ENCODE results near the gene COMP.
"Not testable (repeated sequence)": the region's sequence is repeated elsewhere in the genome, so short reads cannot be mapped to it uniquely, and the experiment has no call there.

The COMP gene

DNA sequence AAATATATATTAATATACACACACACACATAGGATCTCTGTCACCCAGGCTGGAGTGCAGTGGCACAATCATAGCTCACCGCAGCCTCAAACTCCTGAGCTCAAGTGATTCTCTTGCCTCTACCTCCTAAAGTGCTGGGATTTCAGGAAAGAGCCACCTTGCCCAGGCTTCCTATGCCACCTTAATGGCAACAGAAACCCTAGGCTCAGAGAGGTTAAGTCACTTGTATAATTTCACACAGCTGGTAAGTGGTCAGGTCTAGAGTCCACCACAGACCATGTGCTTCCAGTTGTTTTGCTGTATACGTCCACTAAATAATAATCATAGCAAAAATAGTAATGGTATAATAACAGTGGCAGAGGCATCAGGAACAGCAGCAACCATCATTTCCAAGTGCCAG is 39.4 kb upstream of the COMP start:
- Histone ChIP-seq H3K79me2 (ENCODE audit: control insufficient read depth, insufficient read depth, low read length, unreplicated experiment) (peaks cover 37% of the 10 kb centered on the region), H3K27ac (ENCODE audit: low read depth, low read length) (no peak overlapping the region), H2AFZ (ENCODE audit: low read length, unreplicated experiment) (no peak overlapping the region), H3K4me3 (ENCODE audit: low read depth, low read length) (no peak overlapping the region), H3K36me3 (ENCODE audit: insufficient read depth, low read length) (no peaks in the 10 kb centered on the region), H3K4me1 (ENCODE audit: control insufficient read depth, insufficient read depth, low read length, unreplicated experiment) (peaks cover 12% of the 10 kb centered on the region), H3K27me3 (ENCODE audit: insufficient read depth, low read length) (no peaks in the 10 kb centered on the region)

DNA sequence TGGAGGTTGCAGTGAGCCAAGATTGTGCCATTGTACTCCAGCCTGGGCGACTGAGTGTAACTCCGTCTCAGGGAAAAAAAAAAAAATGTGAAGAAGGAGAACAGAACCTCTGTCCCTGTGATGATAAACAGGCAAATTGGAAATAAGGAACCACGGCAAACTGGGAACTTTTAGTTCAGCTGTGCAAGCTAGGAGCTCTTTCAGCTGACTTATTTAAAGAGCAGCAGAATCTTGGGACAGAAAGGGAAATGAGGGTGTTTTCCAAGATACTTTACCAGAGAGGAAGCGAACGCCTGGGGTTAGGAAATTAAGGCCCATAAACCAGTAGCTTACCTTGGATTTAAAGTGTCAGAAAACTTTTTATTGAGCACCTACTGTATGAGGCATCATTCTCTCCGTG is 37.7 kb upstream of the COMP start:
- H3K4me1 ChIP-seq (ENCODE audit: control insufficient read depth, insufficient read depth, low read length, unreplicated experiment), result peaks cover 3% of the 10 kb centered on the region
- H3K79me2 ChIP-seq (ENCODE audit: control insufficient read depth, insufficient read depth, low read length, unreplicated experiment), result peaks cover 20% of the 10 kb centered on the region
- H3K4me3 ChIP-seq (ENCODE audit: low read depth, low read length), result no peak overlapping the region
- H2AFZ ChIP-seq (ENCODE audit: low read length, unreplicated experiment), result no peak overlapping the region
- H3K27me3 ChIP-seq (ENCODE audit: insufficient read depth, low read length), result no peaks in the 10 kb centered on the region
- no peak overlapping the region for H3K27ac ChIP-seq (ENCODE audit: low read depth, low read length)
- no peaks in the 10 kb centered on the region for H3K36me3 ChIP-seq (ENCODE audit: insufficient read depth, low read length)

DNA sequence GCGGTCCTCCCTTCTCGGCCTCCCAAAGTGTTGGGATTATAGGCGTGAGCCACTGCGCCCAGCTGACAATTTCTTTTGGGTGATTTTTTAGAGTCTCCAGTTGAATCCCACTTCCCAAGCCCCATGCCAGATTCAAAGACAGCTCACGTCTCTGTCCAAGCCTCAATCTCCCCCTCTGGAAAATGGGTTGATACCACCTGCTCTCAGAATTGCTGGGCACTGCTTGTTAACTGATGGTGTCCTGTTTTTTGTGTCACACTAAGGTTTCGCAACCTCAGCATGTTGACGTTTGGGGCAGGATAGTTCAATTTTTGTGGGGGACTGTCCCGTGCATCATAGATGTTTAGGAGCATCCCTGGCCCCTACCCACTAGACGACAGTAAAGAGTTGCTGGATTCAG is 26.5 kb upstream of the COMP start:
- Histone ChIP-seq H3K79me2 (ENCODE audit: control insufficient read depth, insufficient read depth, low read length, unreplicated experiment) (no peaks in the 10 kb centered on the region), H3K4me3 (ENCODE audit: low read depth, low read length) (no peak overlapping the region), H3K27me3 (ENCODE audit: insufficient read depth, low read length) (no peaks in the 10 kb centered on the region), H2AFZ (ENCODE audit: low read length, unreplicated experiment) (no peak overlapping the region), H3K27ac (ENCODE audit: low read depth, low read length) (no peak overlapping the region), H3K4me1 (ENCODE audit: control insufficient read depth, insufficient read depth, low read length, unreplicated experiment) (no peaks in the 10 kb centered on the region), H3K36me3 (ENCODE audit: insufficient read depth, low read length) (no peaks in the 10 kb centered on the region)

DNA sequence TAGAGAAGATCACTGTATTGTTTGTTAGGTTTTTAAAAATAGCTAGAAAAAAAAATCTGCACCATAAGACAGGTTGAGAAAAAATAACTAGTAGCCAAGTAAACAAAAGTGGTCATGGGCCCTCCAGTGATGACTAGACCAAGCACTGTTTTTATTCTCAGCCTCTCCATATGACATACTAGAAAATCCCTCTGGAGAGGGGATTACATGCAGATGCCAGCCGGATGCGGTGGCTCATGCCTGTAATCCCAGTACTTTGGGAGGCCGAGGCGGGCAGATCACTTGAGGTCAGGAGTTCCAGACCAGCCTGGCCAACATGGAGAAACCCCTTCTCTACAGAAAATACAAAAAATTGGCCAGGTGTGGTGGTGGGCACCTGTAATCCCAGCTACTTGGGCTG is 25.5 kb upstream of the COMP start:
- not testable (repeated sequence) for H3K27me3 ChIP-seq (ENCODE audit: insufficient read depth, low read length); H3K4me3 ChIP-seq (ENCODE audit: low read depth, low read length); H2AFZ ChIP-seq (ENCODE audit: low read length, unreplicated experiment); H3K36me3 ChIP-seq (ENCODE audit: insufficient read depth, low read length); H3K4me1 ChIP-seq (ENCODE audit: control insufficient read depth, insufficient read depth, low read length, unreplicated experiment); H3K27ac ChIP-seq (ENCODE audit: low read depth, low read length); H3K79me2 ChIP-seq (ENCODE audit: control insufficient read depth, insufficient read depth, low read length, unreplicated experiment)

DNA sequence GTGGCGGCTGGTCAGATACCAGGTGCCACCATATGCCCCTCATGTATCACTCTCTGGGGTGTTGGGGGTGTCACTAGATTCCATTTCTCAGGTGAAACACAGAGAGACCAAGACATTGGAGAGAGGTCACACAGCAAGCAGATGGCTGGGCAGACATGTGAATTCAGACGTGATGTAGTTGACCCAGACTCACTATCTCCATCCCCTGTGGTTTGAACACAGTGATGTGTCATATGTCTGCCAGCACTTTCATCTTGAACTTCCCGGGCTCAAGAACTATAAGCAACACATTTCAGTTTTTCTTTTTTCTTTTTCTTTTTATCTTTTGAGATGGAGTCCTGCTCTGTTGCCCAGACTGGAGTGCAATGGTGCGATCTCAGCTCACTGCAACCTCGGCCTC is 24.6 kb upstream of the COMP start:
- Histone ChIP-seq H3K36me3 (ENCODE audit: insufficient read depth, low read length) (no peaks in the 10 kb centered on the region), H3K4me1 (ENCODE audit: control insufficient read depth, insufficient read depth, low read length, unreplicated experiment) (no peaks in the 10 kb centered on the region), H3K27ac (ENCODE audit: low read depth, low read length) (no peak overlapping the region), H2AFZ (ENCODE audit: low read length, unreplicated experiment) (no peak overlapping the region), H3K27me3 (ENCODE audit: insufficient read depth, low read length) (no peaks in the 10 kb centered on the region), H3K79me2 (ENCODE audit: control insufficient read depth, insufficient read depth, low read length, unreplicated experiment) (no peaks in the 10 kb centered on the region), H3K4me3 (ENCODE audit: low read depth, low read length) (no peak overlapping the region)

DNA sequence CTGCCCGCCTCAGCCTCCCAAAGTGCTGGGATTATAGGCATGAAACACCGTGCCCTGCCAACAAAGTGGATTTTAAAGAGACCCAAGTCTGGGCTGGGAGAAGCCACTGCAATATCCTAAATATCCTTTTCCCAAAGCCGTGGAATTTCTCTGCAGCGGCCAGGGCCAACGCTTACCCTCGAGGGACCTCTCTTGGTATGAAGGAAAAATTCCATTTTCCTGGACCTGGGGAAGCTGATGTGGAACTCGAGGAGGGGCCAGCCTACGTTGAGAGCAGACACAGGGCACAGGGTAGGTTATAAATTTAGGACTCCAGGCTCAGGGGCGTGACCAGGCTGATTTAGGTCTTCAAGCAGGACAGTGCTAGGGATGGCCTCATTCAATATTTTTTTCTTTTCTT is 23.0 kb upstream of the COMP start:
- no peak overlapping the region for H3K27ac ChIP-seq (ENCODE audit: low read depth, low read length)
- H2AFZ ChIP-seq (ENCODE audit: low read length, unreplicated experiment), result no peak overlapping the region
- H3K79me2 ChIP-seq (ENCODE audit: control insufficient read depth, insufficient read depth, low read length, unreplicated experiment), result no peaks in the 10 kb centered on the region
- peaks cover 3% of the 10 kb centered on the region for H3K4me1 ChIP-seq (ENCODE audit: control insufficient read depth, insufficient read depth, low read length, unreplicated experiment)
- no peak overlapping the region for H3K4me3 ChIP-seq (ENCODE audit: low read depth, low read length)
- no peaks in the 10 kb centered on the region for H3K36me3 ChIP-seq (ENCODE audit: insufficient read depth, low read length)
- H3K27me3 ChIP-seq (ENCODE audit: insufficient read depth, low read length), result no peaks in the 10 kb centered on the region

DNA sequence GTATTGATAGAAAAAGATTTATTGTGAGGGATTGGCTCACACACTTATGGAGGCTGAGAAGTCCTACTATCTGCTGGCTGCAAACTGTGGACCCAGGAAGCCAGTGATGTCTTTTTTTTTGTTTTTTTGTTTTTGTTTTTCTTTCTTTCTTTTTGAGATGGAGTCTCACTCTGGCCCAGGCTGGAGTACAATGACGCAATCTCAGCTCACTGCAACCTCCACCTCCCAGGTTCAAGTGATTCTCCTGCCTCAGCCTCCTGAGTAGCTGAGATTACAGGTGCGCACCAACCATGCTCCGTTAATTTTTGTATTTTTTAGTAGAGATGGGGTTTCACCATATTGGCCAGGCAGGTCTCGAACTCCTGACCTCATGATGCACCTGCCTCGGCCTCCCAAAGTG is 20.5 kb upstream of the COMP start:
- not testable (repeated sequence) for H3K4me1 ChIP-seq (ENCODE audit: control insufficient read depth, insufficient read depth, low read length, unreplicated experiment); H3K27me3 ChIP-seq (ENCODE audit: insufficient read depth, low read length); H3K79me2 ChIP-seq (ENCODE audit: control insufficient read depth, insufficient read depth, low read length, unreplicated experiment); H3K4me3 ChIP-seq (ENCODE audit: low read depth, low read length); H3K36me3 ChIP-seq (ENCODE audit: insufficient read depth, low read length); H2AFZ ChIP-seq (ENCODE audit: low read length, unreplicated experiment); H3K27ac ChIP-seq (ENCODE audit: low read depth, low read length)

DNA sequence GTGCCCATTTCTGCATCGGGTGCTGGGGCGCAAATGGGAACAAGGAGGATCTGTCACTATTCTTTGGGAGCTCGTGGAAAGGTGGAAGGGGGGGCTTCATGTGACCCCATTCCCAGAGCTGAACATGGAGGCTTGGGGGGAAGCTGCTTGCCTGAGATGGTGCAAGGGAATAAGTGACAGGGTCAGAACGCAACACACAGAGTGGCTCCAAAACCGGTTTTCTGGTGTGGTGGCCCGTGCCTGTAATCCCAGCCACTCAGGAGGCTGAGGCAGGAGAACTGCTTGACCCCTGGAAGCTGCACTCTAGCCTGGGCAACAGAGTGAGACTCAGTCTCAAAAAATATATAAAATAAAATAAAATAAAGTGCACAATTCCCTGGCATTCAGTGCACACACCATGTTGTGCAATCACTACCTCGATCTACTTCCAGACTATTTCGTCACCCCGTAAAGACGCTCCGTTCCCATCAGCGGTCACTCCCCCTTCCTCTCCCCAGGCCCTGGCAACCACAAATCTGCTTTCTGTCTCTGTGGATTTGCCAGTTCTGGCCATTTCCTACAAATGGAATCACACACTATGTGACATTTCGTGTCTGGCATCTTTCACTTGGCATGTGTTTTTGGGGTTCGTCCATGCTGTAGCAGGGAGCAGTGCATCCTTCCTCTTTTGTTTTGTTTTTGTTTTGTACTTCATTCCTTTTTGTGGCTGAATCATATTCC is 18.2 kb upstream of the COMP start:
- no peaks in the 10 kb centered on the region for H3K79me2 ChIP-seq (ENCODE audit: control insufficient read depth, insufficient read depth, low read length, unreplicated experiment)
- H2AFZ ChIP-seq (ENCODE audit: low read length, unreplicated experiment), result peak overlapping the region; percentile 50
- H3K27ac ChIP-seq (ENCODE audit: low read depth, low read length), result peak overlapping the region; percentile 68

DNA sequence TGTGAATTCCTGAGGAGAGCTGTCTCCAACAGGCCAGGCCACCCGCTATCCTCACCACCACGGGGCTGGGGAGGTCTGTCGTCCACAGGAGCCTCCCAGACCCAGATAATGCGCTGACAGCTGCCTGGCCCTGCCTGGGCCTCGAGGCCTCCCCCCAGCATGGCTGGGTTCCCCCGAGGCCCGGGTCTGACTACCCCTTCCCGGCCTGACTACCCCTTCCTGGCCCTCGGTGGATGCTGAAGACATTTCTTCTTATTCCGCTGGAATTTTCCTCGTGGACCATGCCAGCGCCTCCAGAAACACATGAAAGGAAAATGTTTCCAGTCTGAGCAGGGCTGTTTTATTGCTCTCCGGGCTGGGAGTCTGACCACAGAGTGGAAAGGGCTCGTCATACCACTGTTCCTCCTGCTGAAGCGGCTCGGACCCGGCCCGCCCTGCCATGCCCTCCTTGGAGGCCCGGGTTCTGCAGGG is 16.8 kb upstream of the COMP start:
- H3K36me3 ChIP-seq (ENCODE audit: insufficient read depth, low read length), result no peaks in the 10 kb centered on the region
- no peak overlapping the region for H3K4me3 ChIP-seq (ENCODE audit: low read depth, low read length)
- no peak overlapping the region for H2AFZ ChIP-seq (ENCODE audit: low read length, unreplicated experiment)
- peaks cover 3% of the 10 kb centered on the region for H3K4me1 ChIP-seq (ENCODE audit: control insufficient read depth, insufficient read depth, low read length, unreplicated experiment)
- no peaks in the 10 kb centered on the region for H3K79me2 ChIP-seq (ENCODE audit: control insufficient read depth, insufficient read depth, low read length, unreplicated experiment)
- H3K27me3 ChIP-seq (ENCODE audit: insufficient read depth, low read length), result no peaks in the 10 kb centered on the region
- no peak overlapping the region for H3K27ac ChIP-seq (ENCODE audit: low read depth, low read length)

More for the DNA sequence above, 18.2 kb upstream of the COMP start:
- peaks cover 3% of the 10 kb centered on the region for H3K4me1 ChIP-seq (ENCODE audit: control insufficient read depth, insufficient read depth, low read length, unreplicated experiment)
- peak overlapping the region; percentile 43; the same call in 1 of the 2 replicates for H3K4me3 ChIP-seq (ENCODE audit: low read depth, low read length)
- H3K27me3 ChIP-seq (ENCODE audit: insufficient read depth, low read length), result no peaks in the 10 kb centered on the region
- H3K36me3 ChIP-seq (ENCODE audit: insufficient read depth, low read length), result no peaks in the 10 kb centered on the region

DNA sequence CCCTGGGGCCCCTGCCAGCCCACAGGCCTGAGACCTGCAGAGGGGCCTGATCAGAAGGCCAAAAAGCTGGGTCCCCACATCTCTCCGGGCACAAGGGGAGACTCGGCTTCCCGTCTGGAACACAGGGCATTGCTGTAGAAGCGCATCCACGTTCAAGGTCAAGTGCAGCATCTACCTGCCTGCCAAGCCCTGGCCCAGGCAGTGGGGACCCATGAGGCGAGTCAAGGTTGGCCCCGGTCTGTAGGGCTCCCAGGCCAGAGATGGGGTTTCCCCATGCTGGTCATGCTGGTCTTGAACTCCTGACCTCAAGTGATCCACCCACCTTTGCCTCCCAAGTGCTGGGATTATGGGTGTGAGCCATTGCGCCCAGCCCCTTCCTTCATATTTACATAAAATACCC is 13.5 kb upstream of the COMP start:
- Histone ChIP-seq H3K4me1 (ENCODE audit: control insufficient read depth, insufficient read depth, low read length, unreplicated experiment) (peaks cover 2% of the 10 kb centered on the region), H2AFZ (ENCODE audit: low read length, unreplicated experiment) (no peak overlapping the region), H3K79me2 (ENCODE audit: control insufficient read depth, insufficient read depth, low read length, unreplicated experiment) (no peaks in the 10 kb centered on the region), H3K27me3 (ENCODE audit: insufficient read depth, low read length) (no peaks in the 10 kb centered on the region), H3K4me3 (ENCODE audit: low read depth, low read length) (no peak overlapping the region), H3K27ac (ENCODE audit: low read depth, low read length) (no peak overlapping the region), H3K36me3 (ENCODE audit: insufficient read depth, low read length) (no peaks in the 10 kb centered on the region)

DNA sequence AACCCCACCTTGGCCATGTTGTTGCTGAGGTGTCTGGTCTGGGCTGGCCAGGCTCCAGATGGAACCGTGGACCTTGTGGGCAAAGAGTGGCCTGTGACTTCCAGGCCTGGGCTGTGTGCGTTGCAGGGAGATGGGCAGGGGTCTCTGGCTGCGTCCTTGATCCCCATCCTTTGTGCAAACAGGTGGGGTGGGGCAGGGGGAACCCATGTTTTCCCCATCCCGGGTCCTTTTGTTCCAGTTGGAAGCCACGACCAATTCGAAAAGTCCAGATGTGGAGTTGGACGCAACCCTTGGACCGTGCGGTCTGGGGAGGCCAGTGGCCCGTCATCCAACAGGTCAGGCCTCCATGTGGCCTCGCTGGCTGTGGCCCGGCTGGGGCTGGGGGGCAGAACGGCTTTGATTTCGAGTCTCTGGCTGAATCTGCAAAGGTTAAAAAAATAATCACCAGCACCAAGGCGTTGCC is 13.1 kb upstream of the COMP start:
- Histone ChIP-seq H3K27me3 (ENCODE audit: insufficient read depth, low read length) (no peaks in the 10 kb centered on the region), H3K27ac (ENCODE audit: low read depth, low read length) (no peak overlapping the region), H3K4me3 (ENCODE audit: low read depth, low read length) (no peak overlapping the region), H3K36me3 (ENCODE audit: insufficient read depth, low read length) (no peaks in the 10 kb centered on the region), H3K4me1 (ENCODE audit: control insufficient read depth, insufficient read depth, low read length, unreplicated experiment) (no peaks in the 10 kb centered on the region), H2AFZ (ENCODE audit: low read length, unreplicated experiment) (no peak overlapping the region), H3K79me2 (ENCODE audit: control insufficient read depth, insufficient read depth, low read length, unreplicated experiment) (no peaks in the 10 kb centered on the region)

All from ACC112 (cell line).